ENCODE results near the gene BANF1.

DNA sequence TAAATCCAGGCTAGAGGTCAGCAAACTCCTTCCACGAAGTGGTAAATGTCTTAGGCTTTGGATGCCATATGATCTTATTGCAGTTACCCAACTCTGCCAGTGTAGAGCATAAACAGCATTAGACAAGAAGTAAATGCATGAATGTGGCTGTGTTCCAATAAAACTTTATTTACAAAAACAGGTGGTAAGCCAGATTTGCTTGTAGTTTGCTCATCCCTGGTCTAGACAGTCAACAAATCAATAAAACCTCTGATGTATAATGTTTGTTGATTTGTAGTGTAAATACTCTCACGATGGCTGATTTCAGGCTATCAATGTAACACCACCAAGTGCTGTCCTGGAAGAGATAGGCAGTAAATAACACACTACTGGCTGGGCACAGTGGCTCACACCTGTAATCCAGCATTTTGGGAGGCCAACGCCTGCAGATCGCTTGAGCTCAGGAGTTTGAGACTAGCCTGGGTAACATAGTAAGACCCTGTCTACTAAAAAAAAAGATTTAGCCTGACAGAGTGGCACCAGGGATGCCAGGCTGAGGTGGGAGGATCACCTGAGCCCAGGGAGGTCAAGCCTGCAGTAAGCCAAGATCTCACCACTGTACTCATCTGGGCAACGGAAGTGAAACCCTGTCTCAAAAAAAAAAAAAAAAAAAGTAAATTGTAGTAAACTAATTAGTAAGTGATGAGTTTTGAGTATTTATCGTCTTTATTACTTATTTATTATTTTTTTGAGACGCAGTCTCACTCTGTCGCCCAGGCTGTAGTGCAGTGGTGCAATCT lies 30.8 kb downstream of the BANF1 start:
- TF ChIP-seq, protein P1, sequence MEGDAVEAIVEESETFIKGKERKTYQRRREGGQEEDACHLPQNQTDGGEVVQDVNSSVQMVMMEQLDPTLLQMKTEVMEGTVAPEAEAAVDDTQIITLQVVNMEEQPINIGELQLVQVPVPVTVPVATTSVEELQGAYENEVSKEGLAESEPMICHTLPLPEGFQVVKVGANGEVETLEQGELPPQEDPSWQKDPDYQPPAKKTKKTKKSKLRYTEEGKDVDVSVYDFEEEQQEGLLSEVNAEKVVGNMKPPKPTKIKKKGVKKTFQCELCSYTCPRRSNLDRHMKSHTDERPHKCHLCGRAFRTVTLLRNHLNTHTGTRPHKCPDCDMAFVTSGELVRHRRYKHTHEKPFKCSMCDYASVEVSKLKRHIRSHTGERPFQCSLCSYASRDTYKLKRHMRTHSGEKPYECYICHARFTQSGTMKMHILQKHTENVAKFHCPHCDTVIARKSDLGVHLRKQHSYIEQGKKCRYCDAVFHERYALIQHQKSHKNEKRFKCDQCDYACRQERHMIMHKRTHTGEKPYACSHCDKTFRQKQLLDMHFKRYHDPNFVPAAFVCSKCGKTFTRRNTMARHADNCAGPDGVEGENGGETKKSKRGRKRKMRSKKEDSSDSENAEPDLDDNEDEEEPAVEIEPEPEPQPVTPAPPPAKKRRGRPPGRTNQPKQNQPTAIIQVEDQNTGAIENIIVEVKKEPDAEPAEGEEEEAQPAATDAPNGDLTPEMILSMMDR (IDR thresholded peaks at IDR 0.05; ENCODE audit: low read depth, low read length, missing input control): no peak
- TF ChIP-seq, protein P2, sequence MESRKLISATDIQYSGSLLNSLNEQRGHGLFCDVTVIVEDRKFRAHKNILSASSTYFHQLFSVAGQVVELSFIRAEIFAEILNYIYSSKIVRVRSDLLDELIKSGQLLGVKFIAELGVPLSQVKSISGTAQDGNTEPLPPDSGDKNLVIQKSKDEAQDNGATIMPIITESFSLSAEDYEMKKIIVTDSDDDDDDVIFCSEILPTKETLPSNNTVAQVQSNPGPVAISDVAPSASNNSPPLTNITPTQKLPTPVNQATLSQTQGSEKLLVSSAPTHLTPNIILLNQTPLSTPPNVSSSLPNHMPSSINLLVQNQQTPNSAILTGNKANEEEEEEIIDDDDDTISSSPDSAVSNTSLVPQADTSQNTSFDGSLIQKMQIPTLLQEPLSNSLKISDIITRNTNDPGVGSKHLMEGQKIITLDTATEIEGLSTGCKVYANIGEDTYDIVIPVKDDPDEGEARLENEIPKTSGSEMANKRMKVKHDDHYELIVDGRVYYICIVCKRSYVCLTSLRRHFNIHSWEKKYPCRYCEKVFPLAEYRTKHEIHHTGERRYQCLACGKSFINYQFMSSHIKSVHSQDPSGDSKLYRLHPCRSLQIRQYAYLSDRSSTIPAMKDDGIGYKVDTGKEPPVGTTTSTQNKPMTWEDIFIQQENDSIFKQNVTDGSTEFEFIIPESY (IDR thresholded peaks at IDR 0.05): no peak
